Mucosa of descending colon (tissue), 3 donors: Measurements from ENCODE around the gene CNTNAP2. TPM values are rescaled to one million over a fixed set of nuclear protein-coding genes. Genes with fewer than 3 reads are reported as not detected.

Experiments used
- ATAC-seq: fragments of 200-7000 bp; cut with Tn5 transposase; one replicate; pipeline ENCODE4 v1.9.1; 2020; ENCODE audit warnings: mild to moderate bottlenecking, moderate library complexity
- DNase-seq, 3 donors: peaks; one replicate each; pipeline ENCODE4 v3.0.0-alpha.2; 2020
- H3K36me3 ChIP-seq: fragments of 200-600 bp; one replicate; pipeline ENCODE4 v1.8.0; 2021; ENCODE audit warnings: low read depth, mild to moderate bottlenecking
- H3K4me1 ChIP-seq: fragments of 200-600 bp; one replicate; pipeline ENCODE4 v1.8.0; 2021; ENCODE audit warnings: low read depth, mild to moderate bottlenecking
- H3K4me3 ChIP-seq: fragments of 200-600 bp; one replicate; pipeline ENCODE4 v1.8.0; 2021; ENCODE audit warnings: mild to moderate bottlenecking
- H3K9me3 ChIP-seq: fragments of 200-600 bp; one replicate; pipeline ENCODE4 v1.8.0; 2021; ENCODE audit warnings: mild to moderate bottlenecking
- intact Hi-C, 2 donors: fragments of 100-400 bp; cut with DNase I in 1 of 2; cut with micrococcal nuclease in 1 of 2; formaldehyde crosslinking; loops; one replicate each; pipeline versions ENCODE4 v1.11.0 to v1.11.1; 2022; cut with DNase I, micrococcal nuclease
- total RNA-seq, 3 donors: library from RNA; stranded (reverse); fragmentation: NEBNext Ultra II Directional in 2 of 3; extraction: Animal tissue kit (Norgen Biotek cat#: 25700) in 2 of 3; gene quantifications; one replicate each; pipeline versions ENCODE4 v1.2.1 to v1.2.4, GENCODE V29; 2021 to 2023
- TF ChIP-seq, protein P1 (sequence below): fragments of 200-600 bp; IDR thresholded peaks from one replicate; pipeline ENCODE4 v1.8.0; 2022; ENCODE audit warnings: antibody characterized with exemption, mild to moderate bottlenecking
- donor health status: DM: no; HTN: no; CAD: no; lungs with moderate emphysema.
- donor health status: DM: no; HTN: no; CAD: no.
- donor health status: DM: no; HTN: yes; CAD: no.

CNTNAP2 gene
- total RNA-seq, 3 donors from 2014 or later: 3.1 to 5.9 (median 4.2) TPM

DNA sequence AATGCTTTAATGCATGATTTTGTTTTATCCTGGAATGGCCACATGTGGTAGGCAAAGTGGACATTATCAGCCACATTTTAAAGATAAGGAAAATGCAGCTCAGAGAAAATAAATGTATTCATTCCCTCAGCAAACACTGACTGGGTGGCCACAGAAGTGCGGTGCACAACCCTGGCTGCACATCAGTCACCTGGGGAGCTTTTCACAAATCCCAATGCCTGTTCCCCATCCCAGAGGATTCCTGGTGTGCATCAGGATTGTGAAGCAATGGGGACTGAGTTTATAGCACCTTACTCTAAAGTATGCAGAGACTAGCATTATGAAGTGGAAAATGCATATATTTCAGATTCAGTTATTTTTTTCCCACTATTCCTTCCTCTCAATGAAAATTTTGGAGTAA lies 2280.5 kb downstream of the CNTNAP2 start:
- ATAC-seq: no peak
- intact Hi-C loops: no loop called here
- Histone ChIP-seq H3K4me3 (no peak overlapping the region), H3K4me1 (no peaks in the 10 kb centered on the region), H3K36me3 (no peaks in the 10 kb centered on the region), H3K9me3 (no peaks in the 10 kb centered on the region)
- no peak for DNase-seq
- TF ChIP-seq, protein P1, sequence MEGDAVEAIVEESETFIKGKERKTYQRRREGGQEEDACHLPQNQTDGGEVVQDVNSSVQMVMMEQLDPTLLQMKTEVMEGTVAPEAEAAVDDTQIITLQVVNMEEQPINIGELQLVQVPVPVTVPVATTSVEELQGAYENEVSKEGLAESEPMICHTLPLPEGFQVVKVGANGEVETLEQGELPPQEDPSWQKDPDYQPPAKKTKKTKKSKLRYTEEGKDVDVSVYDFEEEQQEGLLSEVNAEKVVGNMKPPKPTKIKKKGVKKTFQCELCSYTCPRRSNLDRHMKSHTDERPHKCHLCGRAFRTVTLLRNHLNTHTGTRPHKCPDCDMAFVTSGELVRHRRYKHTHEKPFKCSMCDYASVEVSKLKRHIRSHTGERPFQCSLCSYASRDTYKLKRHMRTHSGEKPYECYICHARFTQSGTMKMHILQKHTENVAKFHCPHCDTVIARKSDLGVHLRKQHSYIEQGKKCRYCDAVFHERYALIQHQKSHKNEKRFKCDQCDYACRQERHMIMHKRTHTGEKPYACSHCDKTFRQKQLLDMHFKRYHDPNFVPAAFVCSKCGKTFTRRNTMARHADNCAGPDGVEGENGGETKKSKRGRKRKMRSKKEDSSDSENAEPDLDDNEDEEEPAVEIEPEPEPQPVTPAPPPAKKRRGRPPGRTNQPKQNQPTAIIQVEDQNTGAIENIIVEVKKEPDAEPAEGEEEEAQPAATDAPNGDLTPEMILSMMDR: no peak

DNA sequence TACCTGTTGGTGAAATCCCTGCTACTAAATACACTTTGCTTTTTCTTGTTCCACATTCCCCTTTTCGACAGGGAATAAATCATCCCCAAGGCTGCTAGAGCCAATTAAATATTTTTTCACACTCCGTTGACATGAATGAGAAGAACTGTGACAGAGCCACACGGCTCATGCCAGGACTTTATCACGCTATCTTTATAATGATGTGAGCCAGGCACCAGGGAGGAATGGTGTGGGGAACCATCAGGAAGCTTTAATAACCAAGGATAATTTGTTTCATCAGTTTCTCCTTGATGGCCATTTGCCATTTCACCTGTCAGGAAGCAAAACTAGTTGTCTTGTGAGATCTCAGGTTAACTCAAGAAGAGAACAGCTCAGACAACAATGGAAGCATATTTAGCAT lies 2280.9 kb downstream of the CNTNAP2 start:
- TF ChIP-seq, protein P1: no peak
- intact Hi-C loops: no loop called here
- Histone ChIP-seq H3K4me3 (no peak overlapping the region), H3K9me3 (no peaks in the 10 kb centered on the region), H3K4me1 (no peaks in the 10 kb centered on the region), H3K36me3 (no peaks in the 10 kb centered on the region)
- DNase-seq (no peak), ATAC-seq (no peak)

DNA sequence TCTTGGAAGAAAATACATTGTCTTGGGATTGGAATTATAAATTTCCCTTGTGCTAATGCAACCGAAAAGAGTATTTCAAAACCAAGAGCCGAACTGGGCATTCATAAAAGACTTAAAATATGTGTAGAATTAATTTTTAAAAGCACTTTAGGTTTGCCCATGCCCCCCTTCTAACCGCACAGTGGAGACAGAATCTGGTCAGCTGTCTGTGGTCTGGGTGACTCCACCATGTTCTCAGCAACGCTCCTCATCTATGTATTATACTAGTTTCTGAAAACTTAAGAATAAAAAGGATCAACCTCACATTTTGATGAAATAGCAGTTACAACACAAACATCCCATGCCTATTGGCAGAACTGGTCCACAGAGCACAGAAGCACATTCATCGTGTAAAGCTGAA lies 2281.4 kb downstream of the CNTNAP2 start:
- TF ChIP-seq, protein P1: no peak
- no peaks in the 10 kb centered on the region for H3K9me3 ChIP-seq
- intact Hi-C loops: no loop called here
- no peak for DNase-seq
- ATAC-seq: no peak
- no peak overlapping the region for H3K4me3 ChIP-seq
- no peaks in the 10 kb centered on the region for H3K36me3 ChIP-seq
- H3K4me1 ChIP-seq: no peaks in the 10 kb centered on the region

DNA sequence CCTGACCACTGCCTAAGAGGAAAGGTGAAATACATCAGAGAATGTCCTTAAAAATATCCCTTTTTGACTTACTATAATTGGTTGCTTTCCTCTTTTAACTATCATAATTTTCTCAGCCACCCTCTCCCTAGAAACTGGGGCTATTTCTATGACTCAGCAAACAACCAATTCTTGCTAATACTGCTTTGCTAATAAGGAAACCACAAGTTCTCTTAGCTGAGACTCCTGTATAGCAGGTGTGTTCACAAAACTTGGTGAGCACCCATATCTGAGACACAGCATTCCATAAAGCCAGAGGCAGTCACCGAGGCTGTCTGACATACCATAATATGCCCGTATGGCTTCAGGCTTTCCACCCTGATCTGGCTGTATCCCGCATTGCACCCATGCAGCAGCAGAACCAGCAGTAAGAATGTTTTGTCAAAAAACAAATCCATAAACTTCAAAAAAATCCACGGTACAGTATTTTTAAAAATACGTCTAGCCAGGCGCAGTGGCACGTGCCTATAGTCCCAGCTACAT lies 2282.3 kb downstream of the CNTNAP2 start:
- ATAC-seq: no peak
- H3K36me3 ChIP-seq: no peaks in the 10 kb centered on the region
- H3K4me3 ChIP-seq: no peak overlapping the region
- TF ChIP-seq, protein P1: no peak
- no peaks in the 10 kb centered on the region for H3K9me3 ChIP-seq
- H3K4me1 ChIP-seq: peaks cover 7% of the 10 kb centered on the region
- DNase-seq: no peak
- intact Hi-C loops: no loop called here

DNA sequence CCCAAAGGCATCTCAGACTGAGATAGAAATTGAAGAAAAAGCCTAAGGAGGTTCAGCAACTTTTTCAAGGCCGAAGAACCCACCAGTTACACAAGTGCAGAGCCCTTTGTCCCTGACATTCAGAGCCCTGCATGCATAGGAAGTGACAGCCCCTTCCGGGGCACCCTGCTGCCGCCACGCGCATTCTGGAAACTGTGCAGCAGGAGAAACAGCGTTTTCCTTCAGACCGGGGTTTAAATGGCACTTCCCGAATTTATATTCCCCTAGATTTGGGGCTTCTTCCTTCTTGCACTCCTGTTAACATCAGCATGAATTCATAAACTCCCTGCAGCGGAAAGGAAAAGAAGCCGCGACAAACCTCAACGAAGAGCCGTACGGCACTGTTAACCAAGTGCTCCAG lies 2283.5 kb downstream of the CNTNAP2 start:
- DNase-seq: no peak
- intact Hi-C loops: no loop called here
- no peak for ATAC-seq
- Histone ChIP-seq H3K9me3 (no peaks in the 10 kb centered on the region), H3K36me3 (no peaks in the 10 kb centered on the region), H3K4me3 (no peak overlapping the region), H3K4me1 (peaks cover 7% of the 10 kb centered on the region)
- TF ChIP-seq, protein P1: no peak

DNA sequence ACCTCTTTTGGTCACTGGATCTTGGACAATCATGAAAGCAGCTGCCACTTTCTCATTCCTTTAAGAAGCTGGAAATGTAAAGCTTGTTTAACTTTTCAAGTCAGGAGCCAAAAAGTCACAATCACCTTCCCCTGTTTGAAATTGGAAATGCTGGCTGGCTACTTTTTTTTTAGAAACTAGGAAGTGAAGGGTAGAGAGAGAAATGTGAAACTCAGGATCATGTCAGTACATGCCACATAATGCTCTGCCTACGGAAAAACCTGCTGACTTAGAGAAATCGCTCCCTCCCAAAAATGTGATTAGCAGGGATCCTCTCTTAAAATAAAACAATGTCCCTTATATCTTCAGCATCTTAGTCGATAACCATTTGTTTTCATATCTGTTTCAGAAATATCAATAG lies 2285.6 kb downstream of the CNTNAP2 start:
- Histone ChIP-seq H3K4me1 (peaks cover 7% of the 10 kb centered on the region), H3K9me3 (no peaks in the 10 kb centered on the region), H3K4me3 (no peak overlapping the region), H3K36me3 (no peaks in the 10 kb centered on the region)
- ATAC-seq: no peak
- no peak for DNase-seq
- TF ChIP-seq, protein P1: no peak
- intact Hi-C loops: no loop called here
